ENCODE data around the gene P2RY1.

- no peak for TF ChIP-seq CTCF (IDR thresholded peaks at IDR 0.05)
- TF ChIP-seq POLR2A (IDR thresholded peaks at IDR 0.05) = no peak
These were observed 44.3 kb downstream of the P2RY1 start for GRCh38 chr3:152879130-152879789.
